OCI-LY1 (cell line): Measurements from ENCODE around the gene NIPAL3.

Experiments used
- EZH2 ChIP-seq: fragments of 200-600 bp; sonication (generic), shearing (Covaris generic); IDR thresholded peaks from 2 replicates; pipeline ENCODE4 v1.8.0; 2017; ENCODE audit warnings: borderline replicate concordance, mixed run types, mild to moderate bottlenecking, antibody characterized with exemption, low read length, moderate library complexity, mixed read lengths
- TF ChIP-seq, protein P1 (sequence below): fragments of 200-600 bp; sonication (generic), shearing (Covaris generic); IDR thresholded peaks from 2 replicates; pipeline ENCODE4 v1.5.1; 2017; ENCODE audit warnings: mild to moderate bottlenecking, antibody characterized with exemption, low read length, moderate library complexity, mixed read lengths

DNA sequence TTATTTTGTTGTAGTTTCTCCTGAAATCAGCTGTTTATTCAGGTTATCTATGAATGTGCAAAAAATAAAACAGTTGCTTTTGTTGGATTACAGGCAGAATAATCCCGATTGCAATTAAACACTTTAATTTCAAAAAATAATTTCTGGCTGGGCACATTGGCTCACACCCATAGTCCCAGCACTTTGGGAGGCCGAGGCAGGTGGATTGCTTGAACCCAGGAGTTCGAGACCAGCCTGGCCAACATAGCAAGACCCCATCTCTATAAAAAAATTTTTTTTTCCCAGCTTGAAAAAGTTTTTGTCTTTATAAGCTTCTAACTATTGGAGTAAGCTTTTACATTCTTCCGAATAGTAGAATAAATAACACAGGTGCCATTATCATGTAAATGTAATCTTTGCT lies 102.3 kb downstream of the NIPAL3 start:
- TF ChIP-seq, protein P1, sequence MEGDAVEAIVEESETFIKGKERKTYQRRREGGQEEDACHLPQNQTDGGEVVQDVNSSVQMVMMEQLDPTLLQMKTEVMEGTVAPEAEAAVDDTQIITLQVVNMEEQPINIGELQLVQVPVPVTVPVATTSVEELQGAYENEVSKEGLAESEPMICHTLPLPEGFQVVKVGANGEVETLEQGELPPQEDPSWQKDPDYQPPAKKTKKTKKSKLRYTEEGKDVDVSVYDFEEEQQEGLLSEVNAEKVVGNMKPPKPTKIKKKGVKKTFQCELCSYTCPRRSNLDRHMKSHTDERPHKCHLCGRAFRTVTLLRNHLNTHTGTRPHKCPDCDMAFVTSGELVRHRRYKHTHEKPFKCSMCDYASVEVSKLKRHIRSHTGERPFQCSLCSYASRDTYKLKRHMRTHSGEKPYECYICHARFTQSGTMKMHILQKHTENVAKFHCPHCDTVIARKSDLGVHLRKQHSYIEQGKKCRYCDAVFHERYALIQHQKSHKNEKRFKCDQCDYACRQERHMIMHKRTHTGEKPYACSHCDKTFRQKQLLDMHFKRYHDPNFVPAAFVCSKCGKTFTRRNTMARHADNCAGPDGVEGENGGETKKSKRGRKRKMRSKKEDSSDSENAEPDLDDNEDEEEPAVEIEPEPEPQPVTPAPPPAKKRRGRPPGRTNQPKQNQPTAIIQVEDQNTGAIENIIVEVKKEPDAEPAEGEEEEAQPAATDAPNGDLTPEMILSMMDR: no peak
- TF ChIP-seq EZH2: no peak
